GM12891 (cell line): Measurements from ENCODE around the gene ITPR1.

Experiments
- POLR2A ChIP-seq: IDR thresholded peaks from 2 replicates; pipeline ENCODE4 v1.6.1; 2011; ENCODE audit warnings: low read depth, low read length, control low read depth
- POLR2AphosphoS5 ChIP-seq: IDR thresholded peaks from 2 replicates; pipeline ENCODE4 v1.6.1; 2011; ENCODE audit warnings: low read depth, low read length, control low read depth

- TF ChIP-seq POLR2AphosphoS5 (no peak), POLR2A (no peak)
Measured at GRCh38 chr3:4491855-4492207, 1.3 kb upstream of the ITPR1 start.
